Measurements from ENCODE around the gene ATXN3L.

GRCh38 chrX:13323241-13323640 is 3.4 kb upstream of the ATXN3L start:
- no peak for TF ChIP-seq CTCF (IDR thresholded peaks at IDR 0.05; ENCODE audit: low read depth, low read length, missing input control)
- TF ChIP-seq GABPA (IDR thresholded peaks at IDR 0.05 in 1 of 2, conservative IDR thresholded peaks at IDR 0.05 in 1 of 2): no peak
- no peak for TF ChIP-seq REST (IDR thresholded peaks at IDR 0.05)
- TF ChIP-seq MAX (IDR thresholded peaks at IDR 0.05): no peak
- TF ChIP-seq ZBTB33 (IDR thresholded peaks at IDR 0.05): no peak
- no peak for TF ChIP-seq YY1 (IDR thresholded peaks at IDR 0.05)
- no peak for TF ChIP-seq SP1 (IDR thresholded peaks at IDR 0.05)
- TF ChIP-seq TAF1 (conservative IDR thresholded peaks at IDR 0.05): no peak

All from liver (tissue), 3 donors.